Suppressor macrophage treated with lipopolysaccharide for 1 hour (primary cell): Measurements from ENCODE around the gene NTS.

ENCODE experiments used
- DNase-seq, 3 donors: peaks; one replicate each; pipeline ENCODE4 v3.0.0-alpha.2; 2020 to 2022

The NTS gene

DNA sequence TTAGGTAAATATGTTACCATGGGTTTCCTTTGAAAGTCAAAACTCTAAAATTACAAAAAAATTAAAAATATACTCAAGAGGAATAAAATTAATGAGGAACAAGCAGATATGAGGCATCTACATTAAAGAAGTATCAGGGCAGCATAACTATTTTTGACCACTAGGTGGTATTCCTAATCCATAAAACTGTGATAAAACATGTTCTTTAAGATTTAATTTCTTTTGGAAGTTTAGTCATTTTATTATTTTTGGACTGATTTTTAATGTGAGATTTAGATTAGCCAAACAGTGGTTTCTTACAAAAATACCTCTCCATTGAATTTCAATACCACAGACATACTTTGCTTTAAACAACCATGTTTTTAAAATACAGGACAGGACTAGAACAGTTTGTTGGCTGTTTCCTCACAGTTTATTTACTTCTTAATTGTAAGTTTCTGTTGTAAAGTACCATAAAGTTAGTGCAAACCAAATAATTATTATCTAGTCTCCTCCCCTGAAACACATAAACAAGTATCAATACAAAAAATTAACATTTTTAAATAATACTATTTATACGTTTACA is 49.8 kb downstream of the NTS start:
- peak; percentile 25 to 50 (median 38) for DNase-seq

- DNase-seq = no peak
Observed at GRCh38 chr12:85927166-85927565, 53.1 kb downstream of the NTS start.
